H1 (cell line): ENCODE results near the gene SLITRK4. TPM values are rescaled to one million over a fixed set of nuclear protein-coding genes. Genes with fewer than 3 reads are reported as not detected.

ENCODE experiments used
- CTCF ChIA-PET: fragments of 300-600 bp; sonication (Branson Sonifier 250); formaldehyde crosslinking; loops from one replicate; lab custom pipeline; 2021; ENCODE audit not compliant: partially characterized antibody; lab: Charles Lee
- POLR2A ChIA-PET: fragments of 300-600 bp; sonication (Branson Sonifier 250); formaldehyde crosslinking; loops from one replicate; lab custom pipeline; 2021; ENCODE audit warnings: inconsistent platforms; ENCODE audit not compliant: partially characterized antibody; lab: Charles Lee
- DNase-seq, 2 experiments: peaks; one replicate each; pipeline versions ENCODE4 v3.0.0 to v3.0.0-alpha.2; 2010 to 2022; ENCODE audit warnings: low spot score in 2 of 2, low read depth in 1 of 2, mixed read lengths in 1 of 2
- FAIRE-seq: peaks from 2 replicates; lab custom pipeline; 2011; peaks lifted over from hg19 to GRCh38; lab: Jason Lieb, UNC
- H2AFZ ChIP-seq: 2 replicates; pipeline ENCODE4 v1.8.1; 2012; ENCODE audit warnings: low read length, inconsistent platforms
- H2AK5ac ChIP-seq: 2 replicates; pipeline ENCODE4 v1.6.1; 2013; ENCODE audit warnings: low read depth, low read length
- H2BK120ac ChIP-seq: replicated peaks from 2 replicates; pipeline ENCODE3; 2013; ENCODE audit warnings: low read depth, low read length, inconsistent platforms
- H2BK12ac ChIP-seq: 2 replicates; pipeline ENCODE4 v1.6.1; 2013; ENCODE audit warnings: low read depth, low read length
- H2BK15ac ChIP-seq: 2 replicates; pipeline ENCODE4 v1.6.1; 2013; ENCODE audit warnings: low read length
- H2BK20ac ChIP-seq: 2 replicates; pipeline ENCODE4 v1.6.1; 2013; ENCODE audit warnings: low read length
- H2BK5ac ChIP-seq: 2 replicates; pipeline ENCODE4 v1.6.1; 2013; ENCODE audit warnings: low read depth, low read length
- H3K14ac ChIP-seq: 2 replicates; pipeline ENCODE4 v1.6.1; 2013; ENCODE audit warnings: inconsistent platforms; ENCODE audit not compliant: insufficient read length
- H3K18ac ChIP-seq: 2 replicates; pipeline ENCODE4 v1.6.1; 2013; ENCODE audit warnings: low read length; ENCODE audit errors: extremely low read depth
- H3K23ac ChIP-seq: 2 replicates; pipeline ENCODE4 v1.6.1; 2013; ENCODE audit warnings: inconsistent platforms; ENCODE audit not compliant: insufficient read length
- H3K23me2 ChIP-seq: 2 replicates; pipeline ENCODE4 v1.6.1; 2013; ENCODE audit warnings: low read depth, low read length
- H3K27ac ChIP-seq: 2 replicates; pipeline ENCODE4 v1.6.1; 2011; ENCODE audit warnings: low read depth, low read length, inconsistent platforms
- H3K27me3 ChIP-seq, 4 experiments: replicated peaks in 1 of 4; 1 replicate in 1 of 4; 2 replicates in 3 of 4; pipeline versions ENCODE4 v1.6.1 to v1.8.1; 2011 to 2013; ENCODE audit warnings: low read length in 3 of 4, mild to moderate bottlenecking in 3 of 4, inconsistent platforms in 2 of 4, mixed read lengths in 2 of 4, moderate library complexity in 1 of 4; ENCODE audit not compliant: control insufficient read depth in 3 of 4, insufficient read depth in 3 of 4; ENCODE audit errors: extremely low read depth in 1 of 4
- H3K36me3 ChIP-seq, 4 experiments: 2 replicates each; pipeline versions ENCODE4 v1.6.1 to v1.8.1; 2011 to 2013; ENCODE audit warnings: mild to moderate bottlenecking in 4 of 4, low read length in 3 of 4, moderate library complexity in 2 of 4, control low read depth in 1 of 4, inconsistent platforms in 1 of 4; ENCODE audit not compliant: insufficient read depth in 4 of 4, control insufficient read depth in 2 of 4
- H3K4ac ChIP-seq: replicated peaks from 2 replicates; pipeline ENCODE3; 2013; ENCODE audit warnings: low read length, low read depth, mixed read lengths, inconsistent platforms; ENCODE audit not compliant: insufficient read length
- H3K4me1 ChIP-seq, 4 experiments: replicated peaks in 1 of 4; 1 replicate in 1 of 4; 2 replicates in 3 of 4; pipeline versions ENCODE4 v1.6.1 to v1.8.1; 2011 to 2013; ENCODE audit warnings: low read length in 3 of 4, inconsistent platforms in 2 of 4, mixed read lengths in 1 of 4; ENCODE audit not compliant: insufficient read depth in 4 of 4, control insufficient read depth in 3 of 4
- H3K4me2 ChIP-seq, 2 experiments: 2 replicates each; pipeline versions ENCODE4 v1.6.1 to v1.8.1; 2011 to 2013; ENCODE audit warnings: low read depth in 2 of 2, low read length in 2 of 2, control low read depth in 1 of 2, inconsistent platforms in 1 of 2, mild to moderate bottlenecking in 1 of 2; ENCODE audit not compliant: insufficient read depth in 1 of 2
- H3K4me3 ChIP-seq, 4 experiments: fragments of 200-600, 300-600 bp in 1 of 4; sonication (generic), shearing (Covaris generic), sonication (Bioruptor Twin) in 1 of 4; 2 replicates each; pipeline versions ENCODE4 v1.5.1 to v1.8.1; 2011 to 2016; ENCODE audit warnings: low read length in 4 of 4, low read depth in 3 of 4, control low read depth in 2 of 4, inconsistent platforms in 2 of 4, mild to moderate bottlenecking in 2 of 4, mixed read lengths in 1 of 4, moderate library complexity in 1 of 4; ENCODE audit not compliant: insufficient read depth in 2 of 4; ENCODE audit errors: extremely low read depth in 1 of 4
- H3K56ac ChIP-seq: replicated peaks from 2 replicates; pipeline ENCODE3; 2013; ENCODE audit warnings: low read depth, mild to moderate bottlenecking, mixed read lengths, low read length, inconsistent platforms; ENCODE audit not compliant: insufficient read length
- H3K79me1 ChIP-seq: 2 replicates; pipeline ENCODE4 v1.6.1; 2013; ENCODE audit warnings: low read depth, low read length, control low read depth
- H3K79me2 ChIP-seq, 2 experiments: 2 replicates each; pipeline versions ENCODE4 v1.6.1 to v1.8.1; 2012 to 2013; ENCODE audit warnings: low read length in 2 of 2, mild to moderate bottlenecking in 2 of 2, inconsistent platforms in 1 of 2; ENCODE audit not compliant: insufficient read depth in 2 of 2, control insufficient read depth in 1 of 2
- H3K9ac ChIP-seq, 4 experiments: replicated peaks in 1 of 4; 1 replicate in 1 of 4; 2 replicates in 3 of 4; pipeline versions ENCODE4 v1.6.1 to v1.8.1; 2011 to 2013; ENCODE audit warnings: low read depth in 3 of 4, low read length in 3 of 4, control low read depth in 2 of 4, mild to moderate bottlenecking in 2 of 4, moderate library complexity in 2 of 4, inconsistent platforms in 1 of 4; ENCODE audit errors: extremely low read depth in 1 of 4
- H3K9me3 ChIP-seq, 2 experiments: 2 replicates each; pipeline versions ENCODE4 v1.6.1 to v1.8.1; 2012 to 2013; ENCODE audit warnings: mild to moderate bottlenecking in 2 of 2, moderate library complexity in 2 of 2, control low read depth in 1 of 2, inconsistent platforms in 1 of 2, low read depth in 1 of 2, low read length in 1 of 2, mixed read lengths in 1 of 2; ENCODE audit not compliant: insufficient read depth in 2 of 2
- H4K20me1 ChIP-seq, 2 experiments: replicated peaks in 1 of 2; 2 replicates each; pipeline versions ENCODE3 to v1.8.1; 2011 to 2013; ENCODE audit warnings: inconsistent platforms in 2 of 2, low read length in 2 of 2, mild to moderate bottlenecking in 1 of 2; ENCODE audit not compliant: insufficient read depth in 2 of 2, control insufficient read depth in 1 of 2
- H4K5ac ChIP-seq: 2 replicates; pipeline ENCODE4 v1.6.1; 2013; ENCODE audit warnings: low read length, low read depth, mixed read lengths, inconsistent platforms; ENCODE audit not compliant: insufficient read length
- H4K8ac ChIP-seq: 2 replicates; pipeline ENCODE4 v1.8.0; 2013; ENCODE audit warnings: mild to moderate bottlenecking, moderate library complexity, low read length, inconsistent platforms; ENCODE audit not compliant: insufficient read depth; ENCODE audit errors: extremely low read depth
- H4K91ac ChIP-seq: replicated peaks from 2 replicates; pipeline ENCODE3; 2013; ENCODE audit warnings: low read length, mixed read lengths, inconsistent platforms; ENCODE audit not compliant: insufficient read length
- BCL11A ChIP-seq, 2 experiments: IDR thresholded peaks; one replicate each; pipeline ENCODE4 v1.6.1; 2011; ENCODE audit warnings: low read depth in 2 of 2, low read length in 2 of 2, mild to moderate bottlenecking in 2 of 2
- CBX5 ChIP-seq: fragments of 300-800, 300-1000 bp; sonication (generic); IDR thresholded peaks from 2 replicates; pipeline ENCODE4 v1.7.1; 2016; ENCODE audit warnings: antibody characterized with exemption, low read length, low read depth
- CHD2 ChIP-seq: IDR thresholded peaks from 2 replicates; pipeline ENCODE4 v1.6.1; 2012; ENCODE audit warnings: low read length, improper control_type of control experiment
- HDAC6 ChIP-seq: IDR thresholded peaks from one replicate; pipeline ENCODE4 v1.7.1; 2012; ENCODE audit warnings: low read depth, mild to moderate bottlenecking, inconsistent platforms, low read length, moderate library complexity
- MAFK ChIP-seq: IDR thresholded peaks from 2 replicates; pipeline ENCODE4 v1.6.1; 2012; ENCODE audit warnings: low read depth, mild to moderate bottlenecking, improper control_type of control experiment, low read length
- MAX ChIP-seq: IDR thresholded peaks from 2 replicates; pipeline ENCODE4 v1.6.1; 2012; ENCODE audit warnings: inconsistent platforms
- RFX5 ChIP-seq: IDR thresholded peaks from 2 replicates; pipeline ENCODE4 v1.6.1; 2011; ENCODE audit warnings: low read depth, low read length, improper control_type of control experiment, borderline replicate concordance
- TBP ChIP-seq: IDR thresholded peaks from 2 replicates; pipeline ENCODE4 v1.6.1; 2011; ENCODE audit warnings: low read depth, low read length, improper control_type of control experiment
- WGBS, 2 experiments: shearing (Covaris generic) in 1 of 2; methylation state at CpG; one replicate each; pipeline versions ENCODE4 v1.1.6 to v1.1.7; 2013 to 2015; ENCODE audit warnings: low lambda C conversion rate in 2 of 2, mixed read lengths in 2 of 2, inconsistent platforms in 1 of 2, low coverage in 1 of 2, missing lambda C conversion rate in 1 of 2; ENCODE audit not compliant: insufficient replicate concordance in 2 of 2, insufficient coverage in 1 of 2, insufficient read length in 1 of 2; ENCODE audit errors: extremely low coverage in 1 of 2, missing lambda C conversion rate in 1 of 2; 5-methylcytosine and 5-hydroxymethylcytosine counted together
- polyA plus RNA-seq, 7 experiments: library from polyadenylated mRNA; depleted of rRNA in 3 of 7; stranded (reverse) in 5 of 7; unstranded in 2 of 7; fragments of >200 nt in 5 of 7; fragments of 200-250 nt in 2 of 7; gene quantifications; 1 replicate in 5 of 7; 2 replicates in 1 of 7; 4 replicates in 1 of 7; pipeline versions ENCODE4 v1.2.1 to v1.2.3, GENCODE V29; 2011 to 2013; ENCODE audit warnings: missing spikeins in 2 of 7, mixed read lengths in 2 of 7
- total RNA-seq: library from RNA; stranded (reverse); fragmentation: NEBNext Ultra II Directional; extraction: Animal tissue kit (Norgen Biotek cat#: 25700); gene quantifications from 2 replicates; pipeline ENCODE4 v1.2.1, GENCODE V29; 2021

Gene SLITRK4
- total and polyA plus RNA-seq, 2 of the 8 experiments (the other 6 are each of a cell fraction or from before 2014, with no cell fraction given) = 3.1 to 8.2 TPM

GRCh38 chrX:143581240-143581639 lies 54.7 kb downstream of the SLITRK4 start:
- no peak overlapping the region for H3K18ac ChIP-seq
- no peak overlapping the region for H3K27ac ChIP-seq
- no peak overlapping the region for H3K4me2 ChIP-seq
- H3K4me1 ChIP-seq = no peaks in the 10 kb centered on the region
- no peak overlapping the region for H3K56ac ChIP-seq
- H3K4ac ChIP-seq = no peak overlapping the region
- no peak overlapping the region for H2AK5ac ChIP-seq
- H2BK5ac ChIP-seq = no peak overlapping the region
- H3K36me3 ChIP-seq = no peaks in the 10 kb centered on the region
- no peak overlapping the region for H4K91ac ChIP-seq
- no peak overlapping the region for H2BK20ac ChIP-seq
- no peak overlapping the region for H2AFZ ChIP-seq
- FAIRE-seq = no peak
- H4K8ac ChIP-seq = no peak overlapping the region
- H3K9ac ChIP-seq = no peak overlapping the region
- no peaks in the 10 kb centered on the region for H4K20me1 ChIP-seq
- no peak overlapping the region for H2BK12ac ChIP-seq
- WGBS, 2 experiments = 97% methylated on average over 2 of the region's 2 CpGs; no CpG with 5 or more reads in 1 of the 2 experiments
- H3K4me3 ChIP-seq = no peak overlapping the region
- H3K79me1 ChIP-seq = no peaks in the 10 kb centered on the region
- H3K9me3 ChIP-seq = no peaks in the 10 kb centered on the region
- H3K23me2 ChIP-seq = no peaks in the 10 kb centered on the region
- no peak for DNase-seq
- ChIA-PET POLR2A (no interaction called here), CTCF (interaction anchor here (1.2 kb wide), 1 partner anchor 10 kb away, joined by 3 read pairs; no protein-coding TSS in a partner anchor)
- no peak overlapping the region for H2BK120ac ChIP-seq
- no peak overlapping the region for H2BK15ac ChIP-seq
- H4K5ac ChIP-seq = no peak overlapping the region
- no peak overlapping the region for H3K14ac ChIP-seq
- no peak overlapping the region for H3K23ac ChIP-seq
- no peaks in the 10 kb centered on the region for H3K27me3 ChIP-seq
- H3K79me2 ChIP-seq = no peaks in the 10 kb centered on the region
- no peak for TF ChIP-seq CBX5
- TF ChIP-seq BCL11A (IDR thresholded peaks at IDR 0.05; ENCODE audit: low read depth in 2 of 2, low read length in 2 of 2) = no peak
- TF ChIP-seq TBP = no peak
- no peak for TF ChIP-seq RFX5
- no peak for TF ChIP-seq HDAC6
- TF ChIP-seq MAX = no peak
- no peak for TF ChIP-seq MAFK
- TF ChIP-seq CHD2 = no peak
